K562 (cell line): ENCODE data around the gene SH3BP5. TPM values are rescaled to one million over a fixed set of nuclear protein-coding genes. Genes with fewer than 3 reads are reported as not detected.

ENCODE experiments used
- ARNT ChIP-seq, 2 experiments: fragments of 450-650 bp; IDR thresholded peaks; 2 replicates each; pipeline ENCODE4 v1.6.1; 2016; ENCODE audit warnings: mild to moderate bottlenecking in 1 of 2
- BHLHE40 ChIP-seq: IDR thresholded peaks from 2 replicates; pipeline ENCODE4 v1.6.1; 2011; ENCODE audit warnings: low read length, improper control_type of control experiment
- CBX8 ChIP-seq: fragments of 200-600 bp; sonication (generic); IDR thresholded peaks from 2 replicates; pipeline ENCODE4 v1.6.1; 2012; ENCODE audit warnings: borderline replicate concordance, mixed run types, low read depth, mild to moderate bottlenecking, moderate library complexity, mixed read lengths, low read length, control low read depth, inconsistent platforms; ENCODE audit not compliant: poor library complexity, severe bottlenecking; ENCODE audit errors: extremely low read depth
- DNMT1 ChIP-seq: fragments of 450-650 bp; IDR thresholded peaks from 2 replicates; pipeline ENCODE4 v1.6.1; 2016; ENCODE audit warnings: antibody characterized with exemption, mild to moderate bottlenecking
- EHMT2 ChIP-seq: fragments of 450-650 bp; IDR thresholded peaks from 2 replicates; pipeline ENCODE4 v1.6.1; 2018; ENCODE audit warnings: antibody characterized with exemption
- ETS2 ChIP-seq: IDR thresholded peaks from 2 replicates; pipeline ENCODE4 v1.6.1; 2016; ENCODE audit warnings: borderline replicate concordance, missing genetic modification characterization, mild to moderate bottlenecking, moderate library complexity, missing compliant biosample characterization; ENCODE audit not compliant: poor library complexity, severe bottlenecking
- NCOA1 ChIP-seq: fragments of 450-650 bp; IDR thresholded peaks from 2 replicates; pipeline ENCODE4 v1.6.1; 2016; ENCODE audit warnings: low read depth
- NFE2L1 ChIP-seq: fragments of 450-650 bp; IDR thresholded peaks from 2 replicates; pipeline ENCODE4 v1.6.1; 2016; ENCODE audit warnings: missing genetic modification characterization, low read depth, mild to moderate bottlenecking, missing compliant biosample characterization, moderate library complexity, borderline replicate concordance
- NFRKB ChIP-seq: fragments of 450-650 bp; IDR thresholded peaks from 2 replicates; pipeline ENCODE4 v1.6.1; 2016; ENCODE audit warnings: low read depth
- SMAD1 ChIP-seq: fragments of 150-350 bp; IDR thresholded peaks from 2 replicates; pipeline ENCODE4 v1.6.1; 2014; ENCODE audit warnings: low read length, low read depth; ENCODE audit not compliant: partially characterized antibody
- SMAD4 ChIP-seq: fragments of 250-450 bp; sonication (Bioruptor Pico); conservative IDR thresholded peaks from 2 replicates; pipeline ENCODE4 v1.8.0; 2021; ENCODE audit warnings: inconsistent platforms, mild to moderate bottlenecking, moderate library complexity
- SP1 ChIP-seq: sonication (generic); formaldehyde crosslinking; IDR thresholded peaks from 2 replicates; pipeline ENCODE4 v1.8.1; 2022; ENCODE audit warnings: mild to moderate bottlenecking, missing genetic modification reagents
- SREBF2 ChIP-seq: sonication (generic); formaldehyde crosslinking; IDR thresholded peaks from 2 replicates; pipeline ENCODE4 v1.4.0; 2020; ENCODE audit warnings: mild to moderate bottlenecking, missing genetic modification reagents
- TCF3 ChIP-seq: sonication (generic); formaldehyde crosslinking; IDR thresholded peaks from 2 replicates; pipeline ENCODE4 v1.4.0; 2020; ENCODE audit warnings: mild to moderate bottlenecking, missing genetic modification reagents
- TEAD4 ChIP-seq, 2 experiments: sonication (generic) in 1 of 2; formaldehyde crosslinking in 1 of 2; IDR thresholded peaks; 2 replicates each; pipeline versions ENCODE4 v1.6.1 to v1.8.0; 2012 to 2022; ENCODE audit warnings: borderline replicate concordance in 1 of 2, inconsistent platforms in 1 of 2, low read length in 1 of 2, mild to moderate bottlenecking in 1 of 2, missing genetic modification reagents in 1 of 2
- ZC3H8 ChIP-seq: fragments of 450-650 bp; IDR thresholded peaks from 2 replicates; pipeline ENCODE4 v1.6.1; 2017
- ZNF24 ChIP-seq: fragments of 450-650 bp; IDR thresholded peaks from 2 replicates; pipeline ENCODE4 v1.6.1; 2016
- ZNF316 ChIP-seq: fragments of 450-650 bp; IDR thresholded peaks from 2 replicates; pipeline ENCODE4 v1.6.1; 2016
- ZSCAN32 ChIP-seq: fragments of 450-650 bp; formaldehyde crosslinking; IDR thresholded peaks from 2 replicates; pipeline ENCODE4 v1.4.0; 2020; ENCODE audit warnings: mild to moderate bottlenecking, moderate library complexity
- polyA plus RNA-seq, 8 experiments: library from polyadenylated mRNA; depleted of rRNA in 4 of 8; stranded (reverse) in 5 of 8; unstranded in 3 of 8; fragments of >200 nt; fragmentation: Nextera tagmentation in 2 of 8; fragmentation: Illumina TruSeq in 1 of 8; extraction: Ambion mirVana in 2 of 8; extraction: Trizol in 1 of 8; gene quantifications; 2 replicates each; pipeline versions ENCODE4 v1.2.1 to v1.2.3, GENCODE V29; 2011 to 2014; ENCODE audit warnings: inconsistent platforms in 1 of 8, missing spikeins in 1 of 8
- total RNA-seq, 7 experiments: library from RNA; depleted of rRNA in 6 of 7; stranded (reverse); fragments of >200 nt in 6 of 7; fragmentation: Illumina TruSeq in 2 of 7; extraction: Trizol in 2 of 7; gene quantifications; 2 replicates each; pipeline versions ENCODE4 v1.2.1 to v1.2.3, GENCODE V29; 2011 to 2021; ENCODE audit warnings: low replicate concordance in 1 of 7
- TF ChIP-seq, protein P1 (sequence below), 2 experiments: fragments of 150-350 bp in 1 of 2; IDR thresholded peaks; 2 replicates each; pipeline ENCODE4 v1.6.1; 2012 to 2016; ENCODE audit warnings: low read depth in 2 of 2, low read length in 2 of 2, mild to moderate bottlenecking in 1 of 2, moderate library complexity in 1 of 2
- TF ChIP-seq, protein P2 (sequence below): sonication (generic); formaldehyde crosslinking; IDR thresholded peaks from 2 replicates; pipeline ENCODE4 v1.8.1; 2023; ENCODE audit warnings: mild to moderate bottlenecking, missing genetic modification reagents, moderate library complexity
- TF ChIP-seq, protein P3 (sequence below), 3 experiments: IDR thresholded peaks in 2 of 3; conservative IDR thresholded peaks in 1 of 3; 2 replicates each; pipeline ENCODE4 v1.5.1; 2011 to 2012; ENCODE audit warnings: low read length in 3 of 3, mild to moderate bottlenecking in 3 of 3, control low read depth in 2 of 3, improper control_type of control experiment in 1 of 3, inconsistent platforms in 1 of 3, low read depth in 1 of 3, mixed read lengths in 1 of 3, moderate library complexity in 1 of 3; ENCODE audit not compliant: insufficient read depth in 2 of 3
- TF ChIP-seq, protein P4 (sequence below): sonication (generic); formaldehyde crosslinking; IDR thresholded peaks from 2 replicates; pipeline ENCODE4 v1.8.0; 2022; ENCODE audit warnings: mild to moderate bottlenecking, low read depth, missing genetic modification reagents

Gene SH3BP5
- total and polyA plus RNA-seq, 9 of the 15 experiments (the other 6 are each of a cell fraction or from before 2014, with no cell fraction given): 2.9 to 29.0 (median 14.9) TPM

DNA sequence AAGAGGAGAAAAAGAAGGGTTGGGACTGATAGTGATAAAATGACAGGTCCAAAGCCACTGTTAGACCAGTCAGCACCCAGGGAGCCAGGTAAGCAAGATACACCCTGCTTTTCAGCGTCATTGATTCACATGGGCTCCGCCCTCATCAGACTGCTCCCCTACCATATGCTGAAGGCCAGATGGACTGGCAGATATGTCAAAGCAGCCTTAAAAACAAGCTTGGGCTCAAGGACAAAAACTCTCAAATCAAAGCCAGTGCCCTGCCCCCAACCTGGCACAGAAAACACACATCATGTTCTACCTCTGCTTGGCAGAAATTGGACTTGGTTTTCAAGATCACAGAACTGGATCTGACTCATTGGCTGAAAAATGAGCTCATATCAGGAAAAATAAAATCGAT is 33.4 kb downstream of the SH3BP5 start (continued):
- TF ChIP-seq, protein P1, sequence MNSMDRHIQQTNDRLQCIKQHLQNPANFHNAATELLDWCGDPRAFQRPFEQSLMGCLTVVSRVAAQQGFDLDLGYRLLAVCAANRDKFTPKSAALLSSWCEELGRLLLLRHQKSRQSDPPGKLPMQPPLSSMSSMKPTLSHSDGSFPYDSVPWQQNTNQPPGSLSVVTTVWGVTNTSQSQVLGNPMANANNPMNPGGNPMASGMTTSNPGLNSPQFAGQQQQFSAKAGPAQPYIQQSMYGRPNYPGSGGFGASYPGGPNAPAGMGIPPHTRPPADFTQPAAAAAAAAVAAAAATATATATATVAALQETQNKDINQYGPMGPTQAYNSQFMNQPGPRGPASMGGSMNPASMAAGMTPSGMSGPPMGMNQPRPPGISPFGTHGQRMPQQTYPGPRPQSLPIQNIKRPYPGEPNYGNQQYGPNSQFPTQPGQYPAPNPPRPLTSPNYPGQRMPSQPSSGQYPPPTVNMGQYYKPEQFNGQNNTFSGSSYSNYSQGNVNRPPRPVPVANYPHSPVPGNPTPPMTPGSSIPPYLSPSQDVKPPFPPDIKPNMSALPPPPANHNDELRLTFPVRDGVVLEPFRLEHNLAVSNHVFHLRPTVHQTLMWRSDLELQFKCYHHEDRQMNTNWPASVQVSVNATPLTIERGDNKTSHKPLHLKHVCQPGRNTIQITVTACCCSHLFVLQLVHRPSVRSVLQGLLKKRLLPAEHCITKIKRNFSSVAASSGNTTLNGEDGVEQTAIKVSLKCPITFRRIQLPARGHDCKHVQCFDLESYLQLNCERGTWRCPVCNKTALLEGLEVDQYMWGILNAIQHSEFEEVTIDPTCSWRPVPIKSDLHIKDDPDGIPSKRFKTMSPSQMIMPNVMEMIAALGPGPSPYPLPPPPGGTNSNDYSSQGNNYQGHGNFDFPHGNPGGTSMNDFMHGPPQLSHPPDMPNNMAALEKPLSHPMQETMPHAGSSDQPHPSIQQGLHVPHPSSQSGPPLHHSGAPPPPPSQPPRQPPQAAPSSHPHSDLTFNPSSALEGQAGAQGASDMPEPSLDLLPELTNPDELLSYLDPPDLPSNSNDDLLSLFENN (IDR thresholded peaks at IDR 0.05; ENCODE audit: low read depth in 2 of 2, low read length in 2 of 2): no peak
- TF ChIP-seq NFE2L1 (tag): no peak
- no peak for TF ChIP-seq ARNT (IDR thresholded peaks at IDR 0.05)
- no peak for TF ChIP-seq DNMT1
- no peak for TF ChIP-seq EHMT2
- TF ChIP-seq, protein P2, sequence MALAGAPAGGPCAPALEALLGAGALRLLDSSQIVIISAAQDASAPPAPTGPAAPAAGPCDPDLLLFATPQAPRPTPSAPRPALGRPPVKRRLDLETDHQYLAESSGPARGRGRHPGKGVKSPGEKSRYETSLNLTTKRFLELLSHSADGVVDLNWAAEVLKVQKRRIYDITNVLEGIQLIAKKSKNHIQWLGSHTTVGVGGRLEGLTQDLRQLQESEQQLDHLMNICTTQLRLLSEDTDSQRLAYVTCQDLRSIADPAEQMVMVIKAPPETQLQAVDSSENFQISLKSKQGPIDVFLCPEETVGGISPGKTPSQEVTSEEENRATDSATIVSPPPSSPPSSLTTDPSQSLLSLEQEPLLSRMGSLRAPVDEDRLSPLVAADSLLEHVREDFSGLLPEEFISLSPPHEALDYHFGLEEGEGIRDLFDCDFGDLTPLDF (CRISPR knock-in tag): 0 out of 2 replicates have a peak, but pooled peaks have one; percentile 25
- no peak for TF ChIP-seq ETS2 (tag)
- no peak for TF ChIP-seq ZSCAN32 (CRISPR knock-in tag)
- TF ChIP-seq, protein P3, sequence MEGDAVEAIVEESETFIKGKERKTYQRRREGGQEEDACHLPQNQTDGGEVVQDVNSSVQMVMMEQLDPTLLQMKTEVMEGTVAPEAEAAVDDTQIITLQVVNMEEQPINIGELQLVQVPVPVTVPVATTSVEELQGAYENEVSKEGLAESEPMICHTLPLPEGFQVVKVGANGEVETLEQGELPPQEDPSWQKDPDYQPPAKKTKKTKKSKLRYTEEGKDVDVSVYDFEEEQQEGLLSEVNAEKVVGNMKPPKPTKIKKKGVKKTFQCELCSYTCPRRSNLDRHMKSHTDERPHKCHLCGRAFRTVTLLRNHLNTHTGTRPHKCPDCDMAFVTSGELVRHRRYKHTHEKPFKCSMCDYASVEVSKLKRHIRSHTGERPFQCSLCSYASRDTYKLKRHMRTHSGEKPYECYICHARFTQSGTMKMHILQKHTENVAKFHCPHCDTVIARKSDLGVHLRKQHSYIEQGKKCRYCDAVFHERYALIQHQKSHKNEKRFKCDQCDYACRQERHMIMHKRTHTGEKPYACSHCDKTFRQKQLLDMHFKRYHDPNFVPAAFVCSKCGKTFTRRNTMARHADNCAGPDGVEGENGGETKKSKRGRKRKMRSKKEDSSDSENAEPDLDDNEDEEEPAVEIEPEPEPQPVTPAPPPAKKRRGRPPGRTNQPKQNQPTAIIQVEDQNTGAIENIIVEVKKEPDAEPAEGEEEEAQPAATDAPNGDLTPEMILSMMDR (IDR thresholded peaks at IDR 0.05 in 2 of 3, conservative IDR thresholded peaks at IDR 0.05 in 1 of 3; ENCODE audit: insufficient read depth in 2 of 3, low read depth in 1 of 3, low read length in 3 of 3): no peak
- peak; percentile 66 for TF ChIP-seq ZNF24
- no peak for TF ChIP-seq NFRKB
- TF ChIP-seq BHLHE40: no peak
- TF ChIP-seq, protein P4, sequence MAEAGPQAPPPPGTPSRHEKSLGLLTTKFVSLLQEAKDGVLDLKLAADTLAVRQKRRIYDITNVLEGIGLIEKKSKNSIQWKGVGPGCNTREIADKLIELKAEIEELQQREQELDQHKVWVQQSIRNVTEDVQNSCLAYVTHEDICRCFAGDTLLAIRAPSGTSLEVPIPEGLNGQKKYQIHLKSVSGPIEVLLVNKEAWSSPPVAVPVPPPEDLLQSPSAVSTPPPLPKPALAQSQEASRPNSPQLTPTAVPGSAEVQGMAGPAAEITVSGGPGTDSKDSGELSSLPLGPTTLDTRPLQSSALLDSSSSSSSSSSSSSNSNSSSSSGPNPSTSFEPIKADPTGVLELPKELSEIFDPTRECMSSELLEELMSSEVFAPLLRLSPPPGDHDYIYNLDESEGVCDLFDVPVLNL (CRISPR knock-in tag): no peak
- TF ChIP-seq SP1 (CRISPR knock-in tag): no peak
- TF ChIP-seq ZNF316: no peak
- TF ChIP-seq NCOA1: no peak
- TF ChIP-seq SMAD1: no peak
- TF ChIP-seq SMAD4: 0 out of 2 replicates have a peak, but pooled peaks have one; percentile 27
- peak; percentile 52; the same call in 1 of the 2 replicates for TF ChIP-seq TEAD4 (IDR thresholded peaks at IDR 0.05; ENCODE audit: low read length)
- TF ChIP-seq TEAD4 (CRISPR knock-in tag; IDR thresholded peaks at IDR 0.05; ENCODE audit: borderline replicate concordance): no peak
- TF ChIP-seq TCF3 (CRISPR knock-in tag): peak; percentile 65
- TF ChIP-seq CBX8: no peak
- no peak for TF ChIP-seq SREBF2 (CRISPR knock-in tag)
- no peak for TF ChIP-seq ZC3H8
